ENCODE data around the gene PLEKHM3.

The PLEKHM3 gene

DNA sequence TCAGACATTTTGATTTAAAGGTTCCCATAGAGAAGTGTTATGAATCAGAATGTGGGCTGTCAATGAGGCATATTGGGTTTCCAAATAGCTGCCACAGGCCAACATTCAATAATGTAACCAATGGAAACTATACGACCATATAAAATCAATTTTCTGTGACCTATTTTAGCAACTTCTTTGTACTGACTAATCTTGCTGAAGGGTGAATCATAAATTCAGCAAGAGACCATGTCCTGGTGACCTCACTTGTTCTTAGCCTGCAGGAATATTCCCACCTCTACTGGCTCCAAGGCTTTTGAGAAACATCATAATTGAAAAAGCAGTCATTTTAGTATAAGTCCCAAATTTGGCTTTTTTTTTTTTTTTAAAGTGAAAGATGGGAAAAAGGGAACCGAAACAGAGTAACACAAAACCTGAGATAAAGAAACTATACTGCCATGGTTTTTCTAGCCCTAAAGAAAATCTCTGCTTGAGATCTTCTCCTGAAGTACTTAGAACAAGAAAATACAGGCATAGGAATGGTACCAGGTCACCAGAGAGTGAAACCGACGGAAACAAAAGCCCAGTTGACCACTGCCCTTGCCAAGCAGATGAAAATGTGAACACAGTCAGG, 32.1 kb downstream of the PLEKHM3 start:
- DNase-seq (ENCODE audit: low read depth in 2 of 2) = no peak

DNA sequence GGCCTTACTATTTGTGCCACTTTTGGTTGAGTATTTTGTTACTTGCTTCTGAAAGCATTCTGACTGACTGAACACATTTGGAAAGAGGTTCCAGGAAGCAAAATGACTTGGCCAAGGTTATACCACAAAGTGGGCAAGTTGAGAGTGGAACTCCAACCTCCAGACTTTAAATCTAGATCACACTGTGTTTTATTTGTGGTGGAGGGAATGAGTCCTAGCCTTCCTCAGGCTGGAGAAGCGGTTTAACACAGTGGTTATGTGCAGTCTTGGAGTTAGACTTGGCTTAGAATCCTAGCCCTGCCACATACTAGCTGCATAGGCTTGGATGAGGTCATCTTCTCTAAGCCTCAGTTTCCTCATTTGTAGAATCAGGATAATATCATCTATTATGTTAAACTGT, 33.4 kb downstream of the PLEKHM3 start:
- DNase-seq (ENCODE audit: low read depth in 2 of 2) = no peak

DNA sequence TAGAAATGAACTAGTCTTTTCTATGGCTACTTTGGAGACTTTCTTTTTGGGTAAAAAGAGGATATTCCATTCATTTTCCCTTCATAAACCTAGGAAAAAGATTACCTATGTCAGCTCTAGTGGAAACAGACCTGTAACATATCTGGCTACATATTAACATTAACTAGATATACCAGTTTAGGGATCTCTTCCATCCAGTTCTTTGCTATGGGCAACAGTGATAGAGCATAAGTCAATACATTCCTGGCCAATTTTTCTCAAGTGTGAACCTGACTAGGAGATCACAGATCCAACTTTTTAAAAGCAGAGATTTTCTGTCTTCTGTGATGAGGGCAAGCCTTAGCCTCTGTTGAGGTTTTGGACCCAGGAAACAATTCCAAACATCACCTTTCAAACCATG, 34.5 kb downstream of the PLEKHM3 start:
- no peak for DNase-seq (ENCODE audit: low read depth in 2 of 2)

DNA sequence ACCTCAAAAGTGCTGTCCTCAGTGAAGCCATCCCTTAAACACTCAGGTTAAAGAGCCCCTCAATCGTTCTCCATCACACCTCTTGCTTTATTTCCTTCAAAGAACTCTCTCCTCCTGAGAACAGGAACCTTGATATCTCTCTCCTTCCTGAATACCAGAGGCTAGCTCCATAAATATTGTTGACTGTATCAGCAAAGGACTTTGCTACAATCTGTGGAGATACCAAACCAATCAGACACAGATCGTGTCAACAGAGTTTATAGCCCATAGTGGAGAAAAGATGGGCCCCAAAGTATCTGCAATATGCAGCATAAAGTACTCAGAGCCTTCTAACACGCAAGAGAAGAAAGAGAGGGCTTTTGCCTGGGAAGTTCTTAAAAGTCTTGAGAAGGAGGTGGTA, 36.4 kb downstream of the PLEKHM3 start:
- no peak for DNase-seq (ENCODE audit: low read depth in 2 of 2)

DNA sequence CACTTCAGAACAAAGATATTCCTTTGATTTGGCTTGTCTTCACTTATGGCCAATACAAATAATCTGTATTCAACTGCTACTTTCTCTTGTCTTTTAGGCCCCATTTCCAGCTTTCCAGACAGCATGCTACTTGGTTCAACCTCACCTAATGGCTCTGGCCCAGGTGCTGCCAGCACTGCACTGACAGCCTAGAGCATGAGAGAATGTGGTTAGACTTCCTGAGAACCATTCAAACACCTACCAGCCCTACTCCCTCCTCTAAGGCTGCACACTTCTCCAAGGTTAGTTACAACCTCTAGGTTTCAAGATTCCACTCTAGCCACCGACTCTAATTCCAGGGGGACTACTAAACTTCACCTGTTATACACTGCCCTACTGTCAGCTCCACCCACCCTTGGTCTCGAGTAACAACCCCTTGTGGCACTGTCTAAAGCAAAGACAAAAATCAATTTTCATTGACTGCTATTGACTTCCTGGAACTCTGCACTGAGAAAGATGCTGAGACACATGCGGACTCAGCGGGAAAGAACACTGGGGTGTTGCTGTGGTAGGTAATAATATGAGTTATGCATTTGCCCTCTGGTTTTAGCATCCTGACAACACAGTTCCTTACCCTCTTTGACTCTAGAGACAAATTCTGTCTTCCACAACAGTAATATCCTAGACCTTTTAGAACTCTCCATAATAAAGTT, 38.2 kb downstream of the PLEKHM3 start:
- DNase-seq (ENCODE audit: low read depth in 2 of 2) = no peak

DNA sequence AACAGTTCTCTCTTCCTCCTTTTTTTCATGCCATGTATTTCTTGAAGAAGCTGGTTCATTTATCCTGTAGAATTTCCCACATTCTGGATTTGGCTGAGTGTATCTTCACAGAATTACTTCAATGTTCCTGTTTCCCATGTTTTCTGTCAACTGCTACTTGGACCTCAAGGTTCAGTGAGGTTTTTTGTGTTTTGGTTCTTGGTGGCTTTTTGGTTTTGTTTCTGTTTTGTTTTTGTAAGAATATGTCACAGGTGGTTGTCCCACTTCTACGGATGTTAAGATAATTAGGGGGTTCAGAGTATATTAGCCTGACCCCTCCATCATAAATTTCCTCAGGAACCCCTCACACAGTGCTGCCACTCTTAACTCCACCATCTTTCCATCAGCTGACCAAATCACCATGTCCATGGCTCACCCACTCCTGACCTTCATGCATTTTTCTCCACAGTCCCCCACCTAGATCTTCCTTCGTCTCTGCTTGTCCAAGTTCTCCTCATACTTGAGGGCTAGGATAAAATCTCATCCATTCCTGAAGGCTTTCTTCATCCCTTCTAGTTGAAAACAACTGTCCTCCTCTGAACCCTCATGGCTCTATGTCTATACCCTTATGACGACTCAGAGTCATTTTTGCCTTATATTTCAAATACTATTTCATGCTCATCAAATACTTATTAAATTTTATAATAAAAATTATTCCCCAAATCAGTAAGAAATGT, 40.4 kb downstream of the PLEKHM3 start:
- no peak for DNase-seq (ENCODE audit: low read depth in 2 of 2)

DNA sequence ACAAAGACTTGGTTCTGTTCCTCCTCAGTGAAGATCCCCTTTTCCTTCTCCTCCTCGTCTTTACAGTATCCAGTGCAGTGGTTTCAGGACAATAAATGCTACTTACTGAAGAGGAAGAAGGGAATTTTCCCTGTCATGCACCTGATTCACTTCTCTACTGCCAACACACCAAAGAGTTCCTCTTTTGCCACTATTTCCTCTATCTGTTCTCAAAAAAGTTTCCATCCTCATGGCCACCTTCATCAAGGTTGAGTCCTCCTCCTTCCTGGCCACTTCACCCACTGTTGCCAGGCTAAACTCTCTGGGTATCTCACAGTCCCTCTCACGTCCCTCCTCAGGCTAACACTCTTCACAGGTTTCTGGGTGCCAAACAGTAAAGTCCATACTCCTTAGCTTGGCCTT, 41.7 kb downstream of the PLEKHM3 start:
- no peak for DNase-seq (ENCODE audit: low read depth in 2 of 2)

DNA sequence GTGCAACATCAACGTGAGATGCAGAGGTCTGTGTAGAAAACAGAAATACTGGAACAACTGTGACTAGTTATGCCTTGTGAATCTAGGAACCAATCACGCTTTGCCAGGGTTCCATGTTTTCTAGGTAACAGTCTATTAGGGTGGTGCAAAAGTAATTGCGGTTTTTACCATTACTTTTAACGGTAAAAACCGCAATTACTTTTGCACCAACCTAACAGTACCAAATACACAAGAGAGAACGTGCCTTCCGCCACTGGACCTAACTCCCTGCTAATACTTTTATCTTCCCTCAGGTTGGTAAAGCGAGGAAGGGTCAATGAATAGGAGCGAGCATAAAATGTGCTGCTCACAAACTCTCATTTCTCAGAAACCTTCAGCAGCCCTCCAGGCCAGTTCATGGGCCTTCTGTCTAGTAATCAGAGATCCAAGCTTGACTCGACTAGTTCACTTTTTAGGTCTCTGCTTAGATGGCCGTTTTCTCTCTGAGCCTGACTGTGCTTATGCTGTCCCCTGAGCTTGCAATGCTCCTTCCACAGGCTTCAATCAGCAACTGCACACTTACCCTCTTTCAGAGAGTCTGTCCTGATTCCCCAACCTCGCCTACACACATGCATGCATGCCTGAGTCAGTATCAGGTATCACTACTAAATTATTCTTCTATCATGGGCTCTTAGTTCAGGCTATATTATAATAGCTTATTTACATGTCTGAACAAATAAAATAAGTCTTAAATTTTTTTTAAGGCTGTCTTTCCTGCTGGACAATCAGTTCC, 47.0 kb downstream of the PLEKHM3 start:
- no peak for DNase-seq (ENCODE audit: low read depth in 2 of 2)

DNA sequence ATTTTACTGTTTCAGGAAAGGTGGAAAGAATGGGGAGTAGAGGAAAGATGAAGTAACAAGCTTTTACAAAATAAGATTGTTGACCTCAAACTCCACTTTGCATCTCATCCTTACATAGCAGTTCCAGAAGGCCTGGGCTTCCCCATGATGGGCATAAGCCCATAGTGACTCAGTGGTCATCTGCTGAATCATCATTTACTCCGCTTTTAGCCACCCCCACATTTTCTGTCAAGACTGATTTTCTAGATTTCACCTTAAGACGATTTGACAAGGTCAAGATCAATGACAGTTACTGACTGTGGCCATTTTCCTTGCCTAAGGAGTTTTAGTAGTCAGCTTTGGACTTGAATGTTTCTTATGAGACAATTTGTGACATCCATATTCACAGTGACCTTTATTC, 49.4 kb downstream of the PLEKHM3 start:
- no peak for DNase-seq (ENCODE audit: low read depth in 2 of 2)

DNA sequence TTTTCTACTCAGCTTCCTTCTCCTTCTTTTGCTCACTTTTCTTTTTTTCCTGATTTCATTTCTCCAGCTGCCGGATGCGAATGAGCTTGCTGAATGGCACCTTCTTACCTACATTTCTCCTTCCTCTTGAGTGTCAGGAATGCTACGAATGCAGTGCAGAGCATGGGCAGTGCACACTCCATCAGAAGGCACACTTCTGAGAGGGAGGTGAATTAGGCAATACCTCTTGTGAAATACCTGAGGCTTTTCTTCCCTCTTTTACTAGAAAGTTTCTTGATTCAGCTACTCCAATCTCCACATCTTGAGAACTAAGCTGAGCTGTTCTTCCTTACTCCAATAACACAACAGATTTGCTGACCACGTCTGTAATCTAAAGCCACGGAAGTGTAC, 51.1 kb downstream of the PLEKHM3 start:
- no peak for DNase-seq (ENCODE audit: low read depth in 2 of 2)

DNA sequence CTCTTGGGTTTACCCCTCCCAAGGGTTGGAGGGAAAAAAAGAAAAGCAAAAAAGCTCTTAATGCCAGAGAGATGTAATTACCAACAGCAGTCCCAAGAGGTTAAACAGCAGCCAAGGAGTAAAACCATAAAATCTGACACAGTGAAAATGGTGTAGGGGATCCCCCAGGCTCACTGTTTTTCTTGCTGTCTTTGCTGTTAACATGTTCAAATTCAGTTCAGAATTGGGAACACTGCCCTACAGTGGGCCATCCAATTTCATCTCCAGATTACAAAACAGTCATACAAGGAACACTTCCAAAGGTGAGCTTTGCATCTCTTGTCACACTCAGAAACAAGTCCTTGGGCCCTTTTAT, 54.5 kb downstream of the PLEKHM3 start:
- no peak for DNase-seq (ENCODE audit: low read depth in 2 of 2)

DNA sequence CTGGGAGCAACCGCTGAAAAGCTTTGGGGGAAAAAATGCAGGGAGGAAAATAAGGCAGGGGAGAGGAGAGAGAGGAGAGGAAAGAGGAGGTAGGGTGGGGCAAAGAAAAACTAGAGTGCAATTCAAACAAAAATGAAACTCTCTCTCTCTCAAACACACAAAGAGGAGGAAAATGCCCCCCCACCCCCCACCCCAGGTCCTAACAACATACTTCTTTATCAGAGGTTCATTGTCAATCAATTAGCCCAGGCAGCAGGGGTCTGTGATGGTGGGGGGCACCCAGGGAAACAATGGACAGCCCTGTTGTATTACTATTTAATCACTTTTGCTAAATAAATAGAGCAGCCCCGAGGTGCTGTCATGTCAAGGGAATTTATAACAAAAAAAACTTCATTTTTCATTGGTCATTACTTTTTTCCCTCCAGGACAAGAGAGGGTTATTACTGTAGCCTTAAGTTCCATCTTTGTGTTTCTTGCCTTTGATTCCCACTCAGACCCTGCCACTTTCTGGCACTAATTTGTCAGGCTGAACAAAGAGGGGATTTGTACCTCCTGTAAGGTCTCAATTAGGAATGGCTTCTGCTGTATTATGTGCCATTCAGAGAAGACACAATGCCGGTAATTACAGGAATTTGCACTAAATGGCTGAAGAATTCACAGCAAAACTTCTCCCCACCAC, 55.0 kb downstream of the PLEKHM3 start:
- no peak for DNase-seq (ENCODE audit: low read depth in 2 of 2)

DNA sequence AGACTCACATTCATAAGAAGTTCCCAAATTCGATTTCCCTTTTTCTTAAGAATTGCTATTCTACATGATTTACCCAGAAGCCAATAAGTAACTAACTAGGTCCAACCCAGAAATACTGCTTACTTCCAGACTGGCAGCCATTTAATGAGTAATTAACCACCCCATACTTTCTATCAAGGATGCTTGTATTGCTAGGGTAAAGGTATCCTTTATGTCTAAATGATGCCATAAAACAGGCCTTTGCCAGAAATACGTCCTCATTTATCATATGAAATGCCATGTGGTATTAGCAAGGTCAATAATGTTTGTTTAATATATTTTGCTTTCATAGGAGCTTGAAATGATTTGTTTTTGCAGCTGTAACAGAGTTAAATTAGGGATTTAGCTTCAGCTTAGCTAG, 56.1 kb downstream of the PLEKHM3 start:
- DNase-seq (ENCODE audit: low read depth in 2 of 2) = no peak

DNA sequence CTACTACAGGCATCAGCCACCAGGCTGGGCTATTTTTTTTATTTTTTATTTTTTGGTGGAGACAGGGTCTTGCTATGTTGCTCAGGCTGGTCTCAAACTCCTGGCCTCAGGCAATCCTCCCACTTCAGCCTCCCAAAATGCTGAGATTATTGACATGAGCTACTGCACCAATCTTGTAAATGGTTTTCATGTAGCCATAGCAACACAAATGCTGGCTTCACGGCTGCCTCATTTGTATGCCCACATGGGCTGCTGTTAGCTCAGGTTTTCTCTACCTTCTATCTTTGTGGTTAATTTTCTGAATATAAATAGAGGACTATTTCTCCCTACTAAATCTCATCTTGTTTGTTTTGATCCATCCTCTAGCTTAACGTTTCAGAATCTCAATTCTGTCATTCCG, 58.2 kb downstream of the PLEKHM3 start:
- DNase-seq (ENCODE audit: low read depth in 2 of 2) = no peak

DNA sequence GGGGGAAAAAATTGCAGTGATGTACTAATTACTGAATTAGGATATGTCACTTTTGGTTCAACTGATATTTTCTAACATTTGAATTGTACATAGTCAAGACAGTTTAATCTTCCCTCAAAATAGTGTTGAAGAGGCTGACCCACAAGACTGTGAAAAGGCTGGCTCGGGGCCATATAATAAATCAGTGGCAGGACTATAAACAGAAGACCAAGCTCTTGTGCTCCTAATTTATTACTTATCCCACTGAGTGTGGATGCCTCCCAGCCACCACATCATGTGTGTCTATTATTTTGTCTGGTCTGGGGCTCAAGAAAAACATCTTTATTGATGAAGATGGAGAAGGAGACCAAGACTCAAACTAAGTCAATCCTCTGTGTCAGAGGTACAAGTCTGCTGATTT, 64.4 kb downstream of the PLEKHM3 start:
- DNase-seq (ENCODE audit: low read depth in 2 of 2) = no peak

DNA sequence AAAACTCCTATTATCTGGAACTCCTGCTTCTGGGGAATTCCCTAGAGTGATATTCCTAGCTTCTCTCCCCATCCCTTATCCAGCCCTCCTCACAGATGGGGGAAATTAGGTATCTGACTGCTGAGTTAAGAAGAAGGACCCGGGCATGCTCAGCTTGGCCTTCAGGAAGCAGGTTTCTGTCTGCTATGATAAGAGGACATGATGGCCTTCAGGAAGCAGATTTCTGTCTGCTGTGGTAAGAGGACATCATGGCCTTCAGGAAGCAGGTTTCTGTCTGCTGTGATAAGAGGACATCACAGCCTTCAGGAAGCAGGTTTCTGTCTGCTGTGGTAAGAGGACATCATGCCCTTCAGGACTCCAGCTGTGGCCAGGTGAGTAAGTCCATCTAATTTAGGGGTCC, 65.2 kb downstream of the PLEKHM3 start:
- DNase-seq (ENCODE audit: low read depth in 2 of 2) = no peak

DNA sequence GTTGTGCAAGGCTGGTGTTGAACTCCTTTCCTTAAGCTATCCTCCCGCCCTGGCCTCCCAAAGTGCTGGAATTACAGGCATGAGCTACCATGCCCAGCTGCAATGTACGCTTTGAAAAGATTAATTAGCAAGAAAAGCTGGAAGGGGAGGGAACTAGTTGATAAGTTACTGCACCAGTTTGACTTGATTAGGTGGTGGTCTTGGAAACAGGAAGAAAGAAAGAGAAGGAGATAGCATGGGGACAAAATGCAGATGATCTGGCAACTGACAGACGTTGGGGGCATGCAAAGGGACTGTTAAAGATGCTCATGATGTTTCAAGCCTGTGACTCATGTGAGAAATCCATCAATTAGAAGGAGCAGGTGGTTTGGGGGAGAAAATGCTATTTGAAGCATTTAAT, 68.6 kb downstream of the PLEKHM3 start:
- no peak for DNase-seq (ENCODE audit: low read depth in 2 of 2)

DNA sequence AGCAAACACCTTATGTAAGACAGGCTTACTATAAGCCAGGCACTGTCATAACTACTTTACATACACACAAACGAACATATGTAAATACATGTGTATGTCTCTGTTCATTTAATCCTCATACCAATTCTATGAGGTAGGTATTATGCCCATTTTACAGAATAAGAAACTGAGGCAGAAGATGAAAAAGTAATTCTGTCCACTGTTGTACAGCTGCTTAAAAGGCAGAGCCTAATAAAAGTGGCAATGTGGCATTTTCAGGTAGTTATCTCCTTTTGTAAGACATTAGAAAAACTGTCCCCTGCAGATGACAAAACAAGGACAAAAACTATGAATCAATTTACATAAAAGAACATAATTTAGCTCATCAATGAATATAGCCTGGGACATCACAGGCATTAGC, 69.9 kb downstream of the PLEKHM3 start:
- no peak for DNase-seq (ENCODE audit: low read depth in 2 of 2)

DNA sequence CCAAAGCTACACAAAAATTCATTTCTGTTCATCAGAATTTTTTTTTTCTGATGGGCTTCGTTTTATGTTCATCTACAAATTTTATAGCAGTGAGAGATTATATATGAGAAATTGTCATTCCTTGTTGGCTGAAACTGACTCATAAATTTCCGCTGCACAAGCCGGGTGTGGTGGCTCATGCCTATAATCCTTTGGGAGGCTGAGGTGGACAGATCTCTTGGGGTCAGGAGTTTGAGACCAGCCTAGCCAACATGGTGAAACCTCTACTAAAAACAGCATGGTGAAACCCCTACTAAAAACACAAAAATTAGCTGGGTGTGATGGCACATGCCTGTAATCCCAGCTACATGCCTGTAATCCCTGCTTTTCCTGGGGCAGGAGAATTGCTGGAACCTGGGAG, 72.0 kb downstream of the PLEKHM3 start:
- DNase-seq (ENCODE audit: low read depth in 2 of 2) = no peak

DNA sequence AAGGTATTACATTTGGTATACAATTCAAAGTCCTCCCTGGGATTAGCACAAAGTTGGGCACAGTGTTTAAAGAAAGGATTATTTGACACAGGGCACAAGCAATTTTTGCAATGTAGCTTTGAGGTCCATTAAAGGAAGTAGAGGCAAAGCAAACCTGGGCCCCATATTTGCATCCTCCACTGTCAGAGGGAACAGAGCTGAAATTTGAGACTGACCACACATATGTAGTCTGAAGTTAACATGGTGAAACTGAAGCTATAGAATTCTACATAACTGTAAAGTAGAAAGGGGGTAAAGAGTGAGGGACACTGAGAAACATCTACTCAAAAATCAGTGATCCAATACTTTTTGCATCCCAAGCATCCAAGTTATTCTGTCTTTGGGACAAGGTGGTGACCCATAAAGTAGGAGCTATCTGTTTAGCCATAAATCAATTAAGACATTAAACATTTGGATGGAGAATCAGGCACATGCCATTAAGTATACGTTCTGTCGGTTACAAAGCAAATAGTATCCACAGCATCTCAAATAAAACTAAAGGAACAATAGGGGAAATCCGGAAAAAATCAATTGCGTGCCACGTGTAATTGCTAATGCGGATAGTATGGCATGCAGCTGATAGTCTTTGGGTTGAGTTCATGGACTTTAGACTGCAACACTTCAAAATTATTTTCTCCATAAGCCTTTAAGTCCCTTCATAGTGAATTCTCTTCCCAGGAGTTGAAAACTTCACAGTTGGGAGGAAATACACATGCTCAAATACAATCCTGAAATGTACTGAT, 72.6 kb downstream of the PLEKHM3 start:
- no peak for DNase-seq (ENCODE audit: low read depth in 2 of 2)

DNA sequence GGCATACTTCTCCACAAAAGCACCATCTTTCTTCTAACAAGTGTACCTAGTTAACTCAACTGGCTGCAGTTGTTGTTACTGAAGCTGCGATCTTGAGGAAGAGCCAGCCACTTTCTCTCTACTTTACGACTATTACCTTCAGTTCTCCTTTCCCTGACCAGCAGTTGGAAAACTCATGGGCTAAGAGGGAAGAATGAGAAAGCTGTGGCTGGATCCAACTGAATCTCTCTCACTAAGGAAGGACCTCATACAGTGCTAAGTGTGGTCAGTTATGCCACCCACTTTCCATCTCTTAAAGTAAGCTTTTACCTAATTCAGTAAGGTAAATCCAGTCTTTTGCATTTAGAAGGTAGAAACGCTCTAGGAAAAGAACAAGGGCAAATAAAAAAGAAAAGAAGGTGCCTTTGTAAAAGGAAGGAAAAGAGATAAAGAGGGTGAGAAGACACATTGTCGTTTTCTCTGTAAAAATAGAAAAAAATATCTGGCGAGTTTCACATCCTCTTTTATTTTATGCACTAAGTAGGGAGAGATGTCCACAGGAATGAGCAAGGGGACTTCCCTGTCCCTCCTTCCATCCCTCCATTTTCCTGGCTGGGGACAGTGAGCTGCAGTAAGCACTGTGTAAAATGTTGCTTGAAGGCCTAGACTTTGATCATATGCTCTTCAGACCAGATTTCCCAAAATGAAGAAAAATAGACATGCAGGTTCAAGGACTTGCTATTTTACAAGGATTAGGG, 73.4 kb downstream of the PLEKHM3 start:
- DNase-seq (ENCODE audit: low read depth in 2 of 2) = no peak
